Measurements from ENCODE around the gene PAX2.

PAX2 gene

GRCh38 chr10:100812978-100813377 lies 67.6 kb downstream of the PAX2 start:
- TF ChIP-seq EZH2 (optimal IDR thresholded peaks at IDR 0.05; ENCODE audit: low read depth, low read length) (no peak), EZH2phosphoT487 (IDR thresholded peaks at IDR 0.05; ENCODE audit: low read length) (no peak), CTCF (IDR thresholded peaks at IDR 0.05; ENCODE audit: low read length) (no peak)
- Histone ChIP-seq H3F3A (ENCODE audit: insufficient read depth, low read length) (no peaks in the 10 kb centered on the region), H3K36me3 (replicated peaks; ENCODE audit: insufficient read depth, low read length) (no peaks in the 10 kb centered on the region), H3K4me1 (ENCODE audit: low read length) (no peaks in the 10 kb centered on the region), H3K79me2 (ENCODE audit: low read length) (no peaks in the 10 kb centered on the region), H3K4me2 (ENCODE audit: low read depth, low read length) (no peak overlapping the region), H3K27ac (ENCODE audit: low read length) (no peak overlapping the region), H3K9me3 (replicated peaks; ENCODE audit: insufficient read depth, low read length) (no peaks in the 10 kb centered on the region), H4K20me1 (ENCODE audit: insufficient read depth, low read length) (no peaks in the 10 kb centered on the region), H3K27me3 (replicated peaks; ENCODE audit: insufficient read depth, low read length) (peaks cover 100% of the 10 kb centered on the region), H3K9ac (ENCODE audit: low read length) (no peak overlapping the region), H3K4me3 (ENCODE audit: low read length) (no peak overlapping the region), H2AFZ (ENCODE audit: low read length) (no peak overlapping the region), H3K9me2 (replicated peaks; ENCODE audit: insufficient read depth, low read length) (no peaks in the 10 kb centered on the region)
- no peak for DNase-seq

GRCh38 chr10:100814751-100815474 lies 69.5 kb downstream of the PAX2 start:
- Histone ChIP-seq H4K20me1 (ENCODE audit: insufficient read depth, low read length) (no peaks in the 10 kb centered on the region), H3K4me2 (ENCODE audit: low read depth, low read length) (no peak overlapping the region), H3K4me1 (ENCODE audit: low read length) (no peaks in the 10 kb centered on the region), H3K9me2 (replicated peaks; ENCODE audit: insufficient read depth, low read length) (no peaks in the 10 kb centered on the region), H3K9me3 (replicated peaks; ENCODE audit: insufficient read depth, low read length) (no peaks in the 10 kb centered on the region), H3K79me2 (ENCODE audit: low read length) (no peaks in the 10 kb centered on the region), H3K9ac (ENCODE audit: low read length) (no peak overlapping the region), H3K27me3 (replicated peaks; ENCODE audit: insufficient read depth, low read length) (peaks cover 95% of the 10 kb centered on the region), H2AFZ (ENCODE audit: low read length) (no peak overlapping the region), H3K36me3 (replicated peaks; ENCODE audit: insufficient read depth, low read length) (no peaks in the 10 kb centered on the region), H3K27ac (ENCODE audit: low read length) (no peak overlapping the region), H3F3A (ENCODE audit: insufficient read depth, low read length) (no peaks in the 10 kb centered on the region), H3K4me3 (ENCODE audit: low read length) (no peak overlapping the region)
- TF ChIP-seq CTCF (IDR thresholded peaks at IDR 0.05; ENCODE audit: low read length) (no peak), EZH2phosphoT487 (IDR thresholded peaks at IDR 0.05; ENCODE audit: low read length) (no peak), EZH2 (optimal IDR thresholded peaks at IDR 0.05; ENCODE audit: low read depth, low read length) (no peak)
- no peak for DNase-seq

- Histone ChIP-seq H3K27ac (ENCODE audit: low read length) (no peak overlapping the region), H3K36me3 (replicated peaks; ENCODE audit: insufficient read depth, low read length) (no peaks in the 10 kb centered on the region), H4K20me1 (ENCODE audit: insufficient read depth, low read length) (no peaks in the 10 kb centered on the region), H3K4me2 (ENCODE audit: low read depth, low read length) (no peak overlapping the region), H3K9me2 (replicated peaks; ENCODE audit: insufficient read depth, low read length) (no peaks in the 10 kb centered on the region), H3K4me3 (ENCODE audit: low read length) (no peak overlapping the region), H3K4me1 (ENCODE audit: low read length) (no peaks in the 10 kb centered on the region), H3F3A (ENCODE audit: insufficient read depth, low read length) (no peaks in the 10 kb centered on the region), H2AFZ (ENCODE audit: low read length) (no peak overlapping the region), H3K9me3 (replicated peaks; ENCODE audit: insufficient read depth, low read length) (no peaks in the 10 kb centered on the region), H3K9ac (ENCODE audit: low read length) (no peak overlapping the region), H3K27me3 (replicated peaks; ENCODE audit: insufficient read depth, low read length) (peaks cover 94% of the 10 kb centered on the region), H3K79me2 (ENCODE audit: low read length) (no peaks in the 10 kb centered on the region)
- TF ChIP-seq EZH2 (optimal IDR thresholded peaks at IDR 0.05; ENCODE audit: low read depth, low read length) (no peak), CTCF (IDR thresholded peaks at IDR 0.05; ENCODE audit: low read length) (no peak), EZH2phosphoT487 (IDR thresholded peaks at IDR 0.05; ENCODE audit: low read length) (no peak)
- DNase-seq, result no peak
These were observed 71.3 kb downstream of the PAX2 start for GRCh38 chr10:100816671-100817070.
